Left lung (tissue), 10 donors: ENCODE data around the gene HENMT1. TPM values are rescaled to one million over a fixed set of nuclear protein-coding genes. Genes with fewer than 3 reads are reported as not detected.
A peak's percentile ranks its signal among the peaks of the same experiment; 100 is the strongest.

Experiments
- ATAC-seq: fragments of 200-7000 bp; cut with Tn5 transposase; one replicate; pipeline ENCODE4 v1.9.1; 2020; ENCODE audit warnings: moderate library complexity
- DNase-seq, 4 donors: peaks; one replicate each; pipeline ENCODE4 v3.0.0-alpha.2; 2013 to 2020
- H3K27ac ChIP-seq, 2 donors: fragments of 200-600 bp; sonication (generic) in 1 of 2; one replicate each; pipeline versions ENCODE4 v1.5.0 to v1.8.0; 2020 to 2021
- H3K27me3 ChIP-seq, 2 donors: fragments of 200-600 bp; sonication (generic) in 1 of 2; one replicate each; pipeline versions ENCODE4 v1.5.0 to v1.8.0; 2020 to 2021
- H3K36me3 ChIP-seq, 2 donors: fragments of 200-600 bp; sonication (generic) in 1 of 2; one replicate each; pipeline versions ENCODE4 v1.5.0 to v1.8.0; 2020 to 2021
- H3K4me1 ChIP-seq, 2 donors: fragments of 200-600 bp; one replicate each; pipeline ENCODE4 v1.8.0; 2021
- H3K4me3 ChIP-seq, 2 donors: fragments of 200-600 bp; sonication (generic) in 1 of 2; one replicate each; pipeline versions ENCODE4 v1.5.0 to v1.8.0; 2020 to 2021; ENCODE audit warnings: mild to moderate bottlenecking in 1 of 2
- H3K9me3 ChIP-seq, 2 donors: fragments of 200-600 bp; sonication (generic) in 1 of 2; one replicate each; pipeline versions ENCODE4 v1.5.0 to v1.8.0; 2020 to 2021
- intact Hi-C, 2 donors: fragments of 100-400 bp; cut with DNase I; formaldehyde crosslinking; loops; one replicate each; pipeline versions ENCODE4 v1.11.2 to v1.14.2; 2022
- polyA plus RNA-seq, 6 donors: library from polyadenylated mRNA; unstranded; fragments of 120-200 nt; gene quantifications; one replicate each; pipeline ENCODE4 v1.2.1, GENCODE V29; 2013; ENCODE audit not compliant: insufficient read length in 6 of 6
- total RNA-seq, 2 donors: library from RNA; stranded (reverse); fragmentation: NEBNext Ultra II Directional; extraction: Animal tissue kit (Norgen Biotek cat#: 25700); gene quantifications; one replicate each; pipeline ENCODE4 v1.2.1, GENCODE V29; 2021
- TF ChIP-seq, protein P1 (sequence below), 2 donors: fragments of 200-600 bp; sonication (generic) in 1 of 2; IDR thresholded peaks; one replicate each; pipeline versions ENCODE4 v1.5.0 to v1.8.0; 2021; ENCODE audit warnings: antibody characterized with exemption in 2 of 2
- donor health status: DM: no; HTN: yes; CAD: no.
- donor health status: DM: no; HTN: no; CAD: no.

The HENMT1 gene
- total and polyA plus RNA-seq, 8 donors: 7.0 to 13.5 (median 10.8) TPM

DNA sequence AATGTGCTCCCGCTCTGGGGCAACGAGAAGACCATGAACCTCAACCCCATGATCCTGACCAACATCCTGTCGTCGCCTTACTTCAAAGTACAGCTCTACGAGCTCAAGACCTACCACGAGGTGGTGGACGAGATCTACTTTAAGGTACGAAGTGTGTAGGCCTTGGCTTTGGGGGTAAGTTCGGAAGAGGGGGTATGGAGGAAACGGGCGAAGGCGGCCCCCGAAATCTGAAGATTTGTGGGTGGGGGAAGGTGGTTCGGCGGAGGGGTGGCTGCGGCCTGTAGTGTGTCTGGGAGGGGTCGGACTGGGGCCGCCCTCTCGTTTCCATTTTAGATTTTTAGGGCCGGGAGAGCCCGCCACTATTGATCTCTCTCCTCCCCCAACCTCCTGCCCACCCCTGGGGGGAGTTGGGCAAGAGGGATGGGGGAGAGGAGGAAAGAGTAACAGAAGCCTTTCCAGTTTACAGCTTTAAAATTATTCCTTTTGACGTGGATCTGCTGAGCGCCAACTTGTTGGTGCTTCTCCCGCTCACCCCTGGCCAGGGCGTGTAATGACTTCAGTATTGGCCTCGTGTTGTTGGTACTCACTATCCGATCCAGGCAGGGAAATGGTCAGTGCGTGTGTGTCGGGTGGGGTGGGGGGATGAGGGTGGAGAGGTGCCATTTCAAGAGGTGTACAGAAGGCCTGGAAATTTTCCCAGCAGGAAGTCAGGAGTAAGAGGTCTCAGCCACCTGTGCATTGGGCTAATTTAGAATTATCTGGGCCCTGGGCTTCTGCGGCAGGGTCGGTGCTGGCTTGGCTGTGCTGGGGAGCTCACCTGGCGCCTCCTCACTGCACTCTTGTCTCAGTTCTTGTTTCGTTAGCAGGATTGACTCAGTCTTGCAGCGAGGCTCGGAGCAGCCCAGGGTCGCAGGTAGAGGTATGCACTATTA lies 32.1 kb upstream of the HENMT1 start:
- intact Hi-C loops: no loop called here
- H3K36me3 ChIP-seq: peaks cover 0 to 27% of the 10 kb centered on the region in 2 donors
- peak; percentile 63 for ATAC-seq
- H3K9me3 ChIP-seq: no peaks in the 10 kb centered on the region
- peak in 2 of 4 donors; percentile 43 to 77 for DNase-seq
- peak overlapping the region; percentile 82 to 85 for H3K4me3 ChIP-seq
- TF ChIP-seq, protein P1, sequence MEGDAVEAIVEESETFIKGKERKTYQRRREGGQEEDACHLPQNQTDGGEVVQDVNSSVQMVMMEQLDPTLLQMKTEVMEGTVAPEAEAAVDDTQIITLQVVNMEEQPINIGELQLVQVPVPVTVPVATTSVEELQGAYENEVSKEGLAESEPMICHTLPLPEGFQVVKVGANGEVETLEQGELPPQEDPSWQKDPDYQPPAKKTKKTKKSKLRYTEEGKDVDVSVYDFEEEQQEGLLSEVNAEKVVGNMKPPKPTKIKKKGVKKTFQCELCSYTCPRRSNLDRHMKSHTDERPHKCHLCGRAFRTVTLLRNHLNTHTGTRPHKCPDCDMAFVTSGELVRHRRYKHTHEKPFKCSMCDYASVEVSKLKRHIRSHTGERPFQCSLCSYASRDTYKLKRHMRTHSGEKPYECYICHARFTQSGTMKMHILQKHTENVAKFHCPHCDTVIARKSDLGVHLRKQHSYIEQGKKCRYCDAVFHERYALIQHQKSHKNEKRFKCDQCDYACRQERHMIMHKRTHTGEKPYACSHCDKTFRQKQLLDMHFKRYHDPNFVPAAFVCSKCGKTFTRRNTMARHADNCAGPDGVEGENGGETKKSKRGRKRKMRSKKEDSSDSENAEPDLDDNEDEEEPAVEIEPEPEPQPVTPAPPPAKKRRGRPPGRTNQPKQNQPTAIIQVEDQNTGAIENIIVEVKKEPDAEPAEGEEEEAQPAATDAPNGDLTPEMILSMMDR (IDR thresholded peaks at IDR 0.05): no peak
- H3K27ac ChIP-seq: peak overlapping the region; percentile 98 to 99
- no peaks in the 10 kb centered on the region for H3K27me3 ChIP-seq
- peaks cover 16 to 53% of the 10 kb centered on the region in 2 donors for H3K4me1 ChIP-seq

GRCh38 chr1:108691942-108692723 lies 31.2 kb upstream of the HENMT1 start, which contains the start of gene PRPF38B:
Gene PRPF38B, plus strand, starts transcription at chr1:108692310. Its CDS starts 282 bp downstream, at chr1:108692592.
- ATAC-seq: peak; percentile 97
- intact Hi-C loops: no loop called here
- peaks cover 16 to 53% of the 10 kb centered on the region in 2 donors for H3K4me1 ChIP-seq
- peak within 1 kb of the TSS; percentile 82 to 85 for H3K4me3 ChIP-seq
- peaks cover 0 to 19% of the 10 kb centered on the region in 2 donors for H3K36me3 ChIP-seq
- H3K27ac ChIP-seq: peak within 1 kb of the TSS; percentile 98 to 99
- peak; percentile 95 to 98 (median 96) for DNase-seq
- TF ChIP-seq, protein P1 (IDR thresholded peaks at IDR 0.05): no peak
- no peaks in the 10 kb centered on the region for H3K9me3 ChIP-seq
- H3K27me3 ChIP-seq: no peaks in the 10 kb centered on the region

- Histone ChIP-seq H3K4me3 (peak overlapping the region; percentile 82 to 85), H3K27ac (peak overlapping the region; percentile 98 to 99), H3K9me3 (no peaks in the 10 kb centered on the region), H3K4me1 (peaks cover 16 to 45% of the 10 kb centered on the region in 2 donors), H3K36me3 (peaks cover 0 to 11% of the 10 kb centered on the region in 2 donors), H3K27me3 (no peaks in the 10 kb centered on the region)
- ATAC-seq (peak; percentile 1), DNase-seq (no peak)
- intact Hi-C loops: no loop called here
- TF ChIP-seq, protein P1 (IDR thresholded peaks at IDR 0.05): no peak
Observed at GRCh38 chr1:108691128-108691941, 30.4 kb upstream of the HENMT1 start.

DNA sequence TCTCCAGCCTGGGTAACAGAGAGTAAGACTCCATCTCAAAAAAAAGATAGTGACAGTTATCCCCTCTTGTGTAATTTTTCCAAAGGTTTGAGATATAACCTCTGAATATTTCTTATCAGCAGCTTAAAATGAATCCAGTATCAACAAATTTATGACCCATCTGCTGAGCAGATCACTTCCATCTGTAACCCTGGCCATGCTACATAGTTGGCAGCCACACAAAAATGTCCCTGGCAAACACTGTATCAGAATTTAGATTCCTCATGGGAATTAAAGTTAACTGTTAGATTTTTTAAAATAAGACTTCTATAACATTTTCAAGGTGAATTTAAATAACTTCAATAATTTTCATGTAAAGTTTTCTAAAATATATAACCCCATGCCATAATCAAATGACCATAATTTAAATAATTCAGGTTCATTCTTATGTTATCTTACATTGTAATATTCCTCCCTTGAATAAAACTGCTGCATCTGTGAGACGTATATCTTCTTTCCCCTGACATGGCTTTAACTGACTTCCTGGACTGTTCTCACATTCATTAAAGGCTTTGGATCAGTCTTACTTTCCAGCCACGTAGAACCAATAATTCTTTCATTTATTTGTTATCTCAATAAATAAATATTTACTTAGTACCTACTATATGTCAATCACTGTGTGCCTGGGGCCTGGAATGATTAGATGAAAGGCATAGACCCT lies 25.9 kb upstream of the HENMT1 start:
- Histone ChIP-seq H3K9me3 (no peaks in the 10 kb centered on the region), H3K27me3 (no peaks in the 10 kb centered on the region), H3K4me3 (no peak overlapping the region), H3K36me3 (no peaks in the 10 kb centered on the region), H3K4me1 (peaks cover 9 to 14% of the 10 kb centered on the region in 2 donors), H3K27ac (no peak overlapping the region)
- TF ChIP-seq, protein P1 (IDR thresholded peaks at IDR 0.05): no peak
- intact Hi-C loops: no loop called here
- DNase-seq (no peak), ATAC-seq (no peak)
